PC-3 (cell line): ENCODE measurements around the gene DEFB110. TPM values are rescaled to one million over a fixed set of nuclear protein-coding genes. Genes with fewer than 3 reads are reported as not detected.

Experiments used
- ATAC-seq: fragments of 200-7000 bp; cut with Tn5 transposase; 2 replicates; pipeline ENCODE4 v1.9.1; 2020; ENCODE audit warnings: mild to moderate bottlenecking, moderate library complexity
- BruUV-seq: library from RNA; stranded (reverse); fragments of 400-500 nt; replicated peaks from 2 replicates; lab custom pipeline; 2021; lab: Mats Ljungman, UMichigan
- CTCF ChIA-PET: fragments of 300-600 bp; sonication (Branson Sonifier 250); formaldehyde crosslinking; loops from one replicate; lab custom pipeline; 2022; ENCODE audit warnings: antibody characterized with exemption; lab: Charles Lee
- POLR2A ChIA-PET: fragments of 300-600 bp; sonication (Branson Sonifier 250); formaldehyde crosslinking; loops from one replicate; lab custom pipeline; 2022; ENCODE audit warnings: antibody characterized with exemption; ENCODE audit not compliant: unreplicated experiment; lab: Charles Lee
- DNase-seq: peaks from one replicate; pipeline ENCODE4 v3.0.0-alpha.2; 2015
- H2AFZ ChIP-seq: fragments of 300-600 bp; sonication (generic); 2 replicates; pipeline ENCODE4 v1.6.0; 2016; ENCODE audit warnings: antibody characterized with exemption, low read length
- H3F3A ChIP-seq: fragments of 300-600 bp; sonication (generic); one replicate; pipeline ENCODE4 v1.6.0; 2017; ENCODE audit warnings: antibody characterized with exemption, low read length, control low read depth, mild to moderate bottlenecking; ENCODE audit not compliant: unreplicated experiment
- H3K27ac ChIP-seq: fragments of 300-600 bp; sonication (generic); 2 replicates; pipeline ENCODE4 v1.5.1; 2016; ENCODE audit warnings: mild to moderate bottlenecking, low read length
- H3K27me3 ChIP-seq: fragments of 300-600 bp; sonication (generic); 2 replicates; pipeline ENCODE4 v1.6.1; 2016; ENCODE audit warnings: low read length, mixed read lengths
- H3K36me3 ChIP-seq: fragments of 300-600 bp; sonication (generic); 2 replicates; pipeline ENCODE4 v1.6.1; 2016; ENCODE audit warnings: low read depth, mixed run types, low read length, mixed read lengths
- H3K4me1 ChIP-seq: fragments of 300-600 bp; sonication (generic); 2 replicates; pipeline ENCODE4 v1.5.1; 2016; ENCODE audit warnings: low read length; ENCODE audit not compliant: insufficient read depth
- H3K4me2 ChIP-seq: fragments of 300-600 bp; sonication (generic); 2 replicates; pipeline ENCODE4 v1.6.0; 2016; ENCODE audit warnings: low read length
- H3K4me3 ChIP-seq: fragments of 300-600 bp; sonication (generic); 2 replicates; pipeline ENCODE4 v1.5.1; 2016; ENCODE audit warnings: mild to moderate bottlenecking, low read length, mixed read lengths
- H3K79me2 ChIP-seq: fragments of 300-600 bp; sonication (generic); 2 replicates; pipeline ENCODE4 v1.6.1; 2017; ENCODE audit warnings: low read length, mixed read lengths
- H3K9ac ChIP-seq: fragments of 300-600 bp; sonication (generic); 2 replicates; pipeline ENCODE4 v1.6.0; 2016; ENCODE audit warnings: mild to moderate bottlenecking, low read length
- H3K9me2 ChIP-seq: fragments of 300-600 bp; sonication (generic); replicated peaks from 2 replicates; pipeline ENCODE4 v1.6.1; 2016; ENCODE audit warnings: mixed run types, low read length, mixed read lengths
- H3K9me3 ChIP-seq: fragments of 300-600 bp; sonication (generic); 2 replicates; pipeline ENCODE4 v1.6.1; 2016; ENCODE audit warnings: low read length, mixed read lengths
- H4K20me1 ChIP-seq: fragments of 300-600 bp; sonication (generic); 2 replicates; pipeline ENCODE4 v1.6.1; 2016; ENCODE audit warnings: low read length, mixed read lengths
- CTCF ChIP-seq: fragments of 300-600 bp; sonication (generic); conservative IDR thresholded peaks from 2 replicates; pipeline ENCODE4 v1.5.1; 2017; ENCODE audit warnings: antibody characterized with exemption, low read depth, mild to moderate bottlenecking, low read length
- EZH2 ChIP-seq: fragments of 300-600 bp; sonication (generic); IDR thresholded peaks from one replicate; pipeline ENCODE4 v1.6.1; 2017; ENCODE audit warnings: antibody characterized with exemption, mild to moderate bottlenecking, low read length; ENCODE audit not compliant: unreplicated experiment
- EZH2phosphoT487 ChIP-seq: fragments of 300-600 bp; sonication (generic); IDR thresholded peaks from 2 replicates; pipeline ENCODE4 v1.6.1; 2018; ENCODE audit warnings: mild to moderate bottlenecking, antibody characterized with exemption, low read length, borderline replicate concordance
- intact Hi-C: fragments of 100-400 bp; cut with micrococcal nuclease; formaldehyde crosslinking; loops from 2 replicates; pipeline ENCODE4 v1.9.0; 2023
- total RNA-seq: library from RNA; depleted of rRNA; stranded (reverse); fragments of >200 nt; gene quantifications from 2 replicates; pipeline ENCODE4 v1.2.3, GENCODE V29; 2014

The DEFB110 gene
- total RNA-seq, 1 experiment from 2014 or later, result not detected

GRCh38 chr6:49982046-49982445, 39.7 kb downstream of the DEFB110 start:
- Histone ChIP-seq H3K4me1 (no peaks in the 10 kb centered on the region), H3K9me2 (no peaks in the 10 kb centered on the region), H3K9ac (no peak overlapping the region), H3K27me3 (0 out of 2 replicates have a peak, but pooled peaks cover 8% of the 10 kb centered on the region), H3K4me3 (no peak overlapping the region), H2AFZ (no peak overlapping the region), H3K36me3 (no peaks in the 10 kb centered on the region), H4K20me1 (no peaks in the 10 kb centered on the region), H3F3A (no peaks in the 10 kb centered on the region), H3K9me3 (no peaks in the 10 kb centered on the region), H3K4me2 (no peak overlapping the region), H3K79me2 (no peaks in the 10 kb centered on the region), H3K27ac (no peak overlapping the region)
- CTCF ChIA-PET, result no interaction called here
- POLR2A ChIA-PET, result no interaction called here
- BruUV-seq, result no TSS peak
- TF ChIP-seq EZH2phosphoT487, result no peak
- TF ChIP-seq EZH2, result no peak
- TF ChIP-seq CTCF, result no peak
- DNase-seq (no peak), ATAC-seq (no peak)
- intact Hi-C loops, result no loop called here

- BruUV-seq, result no TSS peak
Observed at GRCh38 chr6:49980898-49981297, 40.9 kb downstream of the DEFB110 start.

More at GRCh38 chr6:49980898-49981297, 40.9 kb downstream of the DEFB110 start:
- TF ChIP-seq EZH2phosphoT487, result no peak
- no peak for TF ChIP-seq CTCF
- no peak for TF ChIP-seq EZH2
- 0 out of 2 replicates have a peak, but pooled peaks cover 7% of the 10 kb centered on the region for H3K27me3 ChIP-seq
- no peak overlapping the region for H3K4me2 ChIP-seq
- H3K36me3 ChIP-seq, result no peaks in the 10 kb centered on the region
- intact Hi-C loops, result no loop called here
- DNase-seq (no peak), ATAC-seq (no peak)
- H3F3A ChIP-seq, result no peaks in the 10 kb centered on the region
- H3K4me1 ChIP-seq, result no peaks in the 10 kb centered on the region
- CTCF ChIA-PET, result no interaction called here
- no peak overlapping the region for H3K4me3 ChIP-seq
- H3K9ac ChIP-seq, result no peak overlapping the region
- H3K27ac ChIP-seq, result no peak overlapping the region
- H4K20me1 ChIP-seq, result no peaks in the 10 kb centered on the region
- H3K9me3 ChIP-seq, result no peaks in the 10 kb centered on the region
- H3K9me2 ChIP-seq, result no peaks in the 10 kb centered on the region
- H3K79me2 ChIP-seq, result no peaks in the 10 kb centered on the region
- POLR2A ChIA-PET, result no interaction called here
- no peak overlapping the region for H2AFZ ChIP-seq
